Calu3 (cell line): ENCODE data around the gene RNF144A. TPM values are rescaled to one million over a fixed set of nuclear protein-coding genes. Genes with fewer than 3 reads are reported as not detected.

Experiments used
- BruUV-seq: library from RNA; stranded (reverse); fragments of 400-500 nt; replicated peaks from 2 replicates; lab custom pipeline; 2021; lab: Mats Ljungman, UMichigan
- CTCF ChIA-PET: fragments of 300-600 bp; sonication (Branson Sonifier 250); formaldehyde crosslinking; loops from one replicate; lab custom pipeline; 2022; ENCODE audit warnings: antibody characterized with exemption; lab: Charles Lee
- DNase-seq: peaks from one replicate; pipeline ENCODE4 v3.0.0; 2022
- H3K27ac Mint-ChIP-seq: one replicate; pipeline ENCODE4 v1.8.0; 2022; ENCODE audit warnings: mixed read lengths; ENCODE audit not compliant: unreplicated experiment
- H3K27me3 Mint-ChIP-seq: one replicate; pipeline ENCODE4 v1.8.0; 2022; ENCODE audit warnings: mixed read lengths; ENCODE audit not compliant: unreplicated experiment
- H3K36me3 Mint-ChIP-seq: one replicate; pipeline ENCODE4 v1.8.0; 2022; ENCODE audit warnings: mild to moderate bottlenecking, moderate library complexity, mixed read lengths; ENCODE audit not compliant: insufficient read depth, unreplicated experiment
- H3K4me1 Mint-ChIP-seq: one replicate; pipeline ENCODE4 v1.8.0; 2022; ENCODE audit warnings: mild to moderate bottlenecking, low read depth, mixed read lengths; ENCODE audit not compliant: unreplicated experiment
- H3K4me3 Mint-ChIP-seq: one replicate; pipeline ENCODE4 v1.8.0; 2022; ENCODE audit warnings: mild to moderate bottlenecking, low read depth, moderate library complexity, mixed read lengths; ENCODE audit not compliant: unreplicated experiment
- H3K9me3 Mint-ChIP-seq: one replicate; pipeline ENCODE4 v1.8.0; 2022; ENCODE audit warnings: low read depth, mixed read lengths; ENCODE audit not compliant: unreplicated experiment
- intact Hi-C: fragments of 100-400 bp; cut with micrococcal nuclease; formaldehyde crosslinking; loops from one replicate; pipeline ENCODE4 v1.10.0; 2022; ENCODE audit not compliant: unreplicated experiment
- total RNA-seq: library from RNA; stranded (reverse); gene quantifications from 2 replicates; pipeline ENCODE4 v1.2.3, GENCODE V29; 2022
- TF ChIP-seq, protein P1 (sequence below): fragments of 200-600 bp; IDR thresholded peaks from one replicate; pipeline ENCODE4 v1.8.0; 2022; ENCODE audit warnings: antibody characterized with exemption; ENCODE audit not compliant: unreplicated experiment

Gene RNF144A
- total RNA-seq, 1 experiment from 2014 or later, result 13.7 TPM

GRCh38 chr2:7032371-7032770 is 115.2 kb downstream of the RNF144A start:
- H3K9me3 Mint-ChIP-seq, result no peaks in the 10 kb centered on the region
- no peak for DNase-seq
- TF ChIP-seq, protein P1, sequence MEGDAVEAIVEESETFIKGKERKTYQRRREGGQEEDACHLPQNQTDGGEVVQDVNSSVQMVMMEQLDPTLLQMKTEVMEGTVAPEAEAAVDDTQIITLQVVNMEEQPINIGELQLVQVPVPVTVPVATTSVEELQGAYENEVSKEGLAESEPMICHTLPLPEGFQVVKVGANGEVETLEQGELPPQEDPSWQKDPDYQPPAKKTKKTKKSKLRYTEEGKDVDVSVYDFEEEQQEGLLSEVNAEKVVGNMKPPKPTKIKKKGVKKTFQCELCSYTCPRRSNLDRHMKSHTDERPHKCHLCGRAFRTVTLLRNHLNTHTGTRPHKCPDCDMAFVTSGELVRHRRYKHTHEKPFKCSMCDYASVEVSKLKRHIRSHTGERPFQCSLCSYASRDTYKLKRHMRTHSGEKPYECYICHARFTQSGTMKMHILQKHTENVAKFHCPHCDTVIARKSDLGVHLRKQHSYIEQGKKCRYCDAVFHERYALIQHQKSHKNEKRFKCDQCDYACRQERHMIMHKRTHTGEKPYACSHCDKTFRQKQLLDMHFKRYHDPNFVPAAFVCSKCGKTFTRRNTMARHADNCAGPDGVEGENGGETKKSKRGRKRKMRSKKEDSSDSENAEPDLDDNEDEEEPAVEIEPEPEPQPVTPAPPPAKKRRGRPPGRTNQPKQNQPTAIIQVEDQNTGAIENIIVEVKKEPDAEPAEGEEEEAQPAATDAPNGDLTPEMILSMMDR, result no peak
- H3K27ac Mint-ChIP-seq, result no peak overlapping the region
- CTCF ChIA-PET, result interaction anchor here (0.6 to 2.3 kb wide), 9 partner anchors 12 to 135 kb away, joined by 3 to 20 read pairs (median 5); no protein-coding TSS in a partner anchor
- no peaks in the 10 kb centered on the region for H3K27me3 Mint-ChIP-seq
- no peak overlapping the region for H3K4me3 Mint-ChIP-seq
- H3K4me1 Mint-ChIP-seq, result peaks cover 16% of the 10 kb centered on the region
- H3K36me3 Mint-ChIP-seq, result peaks cover 9% of the 10 kb centered on the region
- intact Hi-C loops, result loop anchor here (1.0 to 5.0 kb wide), 3 partner anchors 110 to 995 kb away; no protein-coding TSS in a partner anchor
- BruUV-seq, result no TSS peak

DNA sequence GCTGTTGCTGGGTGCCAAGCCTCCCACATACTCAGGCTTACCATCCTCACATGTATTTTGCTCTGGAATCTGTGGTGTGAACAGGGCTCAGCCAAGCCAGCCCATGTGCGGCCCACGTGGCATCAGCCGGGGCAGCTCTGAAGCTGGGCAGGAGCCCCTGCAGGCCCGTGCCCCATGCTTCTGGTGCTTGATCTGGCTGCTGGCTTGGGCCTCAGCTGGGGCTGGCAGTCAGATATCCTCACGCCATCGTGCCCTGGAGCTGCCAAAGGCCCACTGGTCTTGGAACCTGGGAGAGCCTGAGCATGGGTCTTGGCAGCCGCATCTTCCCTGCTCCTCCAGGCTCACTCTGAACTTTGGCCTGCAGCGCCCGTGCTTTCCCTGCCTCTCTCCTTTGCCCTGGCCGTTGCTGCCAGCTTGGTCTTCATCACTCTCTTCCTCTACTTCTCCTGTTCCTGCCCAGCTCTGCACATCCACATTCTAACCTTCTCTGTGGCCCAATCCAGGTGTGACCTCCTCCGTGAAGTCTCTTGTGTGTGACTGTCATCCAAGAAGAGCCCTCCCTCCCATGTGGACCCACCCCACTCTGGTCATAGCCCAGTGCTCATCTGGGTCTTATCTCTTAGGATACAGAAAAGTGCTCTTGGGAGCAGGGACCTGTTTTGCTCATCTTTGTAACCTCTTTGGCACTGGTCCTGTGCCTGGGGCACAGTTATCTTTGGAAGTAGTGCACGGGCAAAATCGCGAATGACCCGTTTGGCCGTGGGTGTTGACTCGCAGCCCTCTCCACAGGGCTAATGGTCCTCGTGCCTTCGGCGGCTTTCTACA is 116.1 kb downstream of the RNF144A start:
- Mint-ChIP-seq H3K36me3 (peaks cover 9% of the 10 kb centered on the region), H3K9me3 (no peaks in the 10 kb centered on the region), H3K4me3 (no peak overlapping the region), H3K27ac (no peak overlapping the region), H3K4me1 (peaks cover 16% of the 10 kb centered on the region), H3K27me3 (no peaks in the 10 kb centered on the region)
- CTCF ChIA-PET, result no interaction called here
- BruUV-seq, result no TSS peak
- intact Hi-C loops, result loop anchor here (5.0 kb wide), 2 partner anchors 111 to 996 kb away; no protein-coding TSS in a partner anchor
- no peak for DNase-seq
- TF ChIP-seq, protein P1, result no peak

- Mint-ChIP-seq H3K4me1 (peaks cover 16% of the 10 kb centered on the region), H3K36me3 (peaks cover 9% of the 10 kb centered on the region), H3K4me3 (no peak overlapping the region), H3K27me3 (no peaks in the 10 kb centered on the region), H3K27ac (no peak overlapping the region), H3K9me3 (no peaks in the 10 kb centered on the region)
- CTCF ChIA-PET, result interaction anchor here (0.6 to 1.3 kb wide), 2 partner anchors 112 to 119 kb away, joined by 3 to 5 read pairs; no protein-coding TSS in a partner anchor
- intact Hi-C loops, result loop anchor here (5.0 kb wide), 2 partner anchors 112 to 997 kb away; no protein-coding TSS in a partner anchor
- no TSS peak for BruUV-seq
- DNase-seq, result no peak
- TF ChIP-seq, protein P1, result no peak
Measured at GRCh38 chr2:7034303-7034702, 117.1 kb downstream of the RNF144A start.

- Mint-ChIP-seq H3K4me3 (no peak overlapping the region), H3K9me3 (no peaks in the 10 kb centered on the region), H3K4me1 (peaks cover 9% of the 10 kb centered on the region), H3K36me3 (peaks cover 9% of the 10 kb centered on the region), H3K27me3 (no peaks in the 10 kb centered on the region), H3K27ac (no peak overlapping the region)
- intact Hi-C loops, result loop anchor here (5.0 kb wide), 1 partner anchor 46 kb away; no protein-coding TSS in a partner anchor
- no TSS peak for BruUV-seq
- DNase-seq, result no peak
- CTCF ChIA-PET, result interaction anchor here (0.8 kb wide), 1 partner anchor 9 kb away, joined by 3 read pairs; no protein-coding TSS in a partner anchor
- TF ChIP-seq, protein P1, result no peak
Measured at GRCh38 chr2:7035884-7036283, 118.7 kb downstream of the RNF144A start.
